Fibroblast of mammary gland (primary cell): ENCODE data around the gene SH2D3A.

Experiments used
- DNase-seq: peaks from one replicate; pipeline ENCODE4 v3.0.0-alpha.2; 2010; ENCODE audit warnings: low read depth
- H3K4me3 ChIP-seq: 2 replicates; pipeline ENCODE4 v1.5.1; 2011; ENCODE audit warnings: low read depth, mild to moderate bottlenecking, low read length, moderate library complexity; ENCODE audit not compliant: control insufficient read depth
- TF ChIP-seq, protein P1 (sequence below): conservative IDR thresholded peaks from 2 replicates; pipeline ENCODE4 v1.5.1; 2011; ENCODE audit warnings: low read depth, low read length, inconsistent platforms; ENCODE audit not compliant: control insufficient read depth, insufficient read depth

Gene SH2D3A

GRCh38 chr19:6723108-6723618, 44.1 kb downstream of the SH2D3A start:
- TF ChIP-seq, protein P1, sequence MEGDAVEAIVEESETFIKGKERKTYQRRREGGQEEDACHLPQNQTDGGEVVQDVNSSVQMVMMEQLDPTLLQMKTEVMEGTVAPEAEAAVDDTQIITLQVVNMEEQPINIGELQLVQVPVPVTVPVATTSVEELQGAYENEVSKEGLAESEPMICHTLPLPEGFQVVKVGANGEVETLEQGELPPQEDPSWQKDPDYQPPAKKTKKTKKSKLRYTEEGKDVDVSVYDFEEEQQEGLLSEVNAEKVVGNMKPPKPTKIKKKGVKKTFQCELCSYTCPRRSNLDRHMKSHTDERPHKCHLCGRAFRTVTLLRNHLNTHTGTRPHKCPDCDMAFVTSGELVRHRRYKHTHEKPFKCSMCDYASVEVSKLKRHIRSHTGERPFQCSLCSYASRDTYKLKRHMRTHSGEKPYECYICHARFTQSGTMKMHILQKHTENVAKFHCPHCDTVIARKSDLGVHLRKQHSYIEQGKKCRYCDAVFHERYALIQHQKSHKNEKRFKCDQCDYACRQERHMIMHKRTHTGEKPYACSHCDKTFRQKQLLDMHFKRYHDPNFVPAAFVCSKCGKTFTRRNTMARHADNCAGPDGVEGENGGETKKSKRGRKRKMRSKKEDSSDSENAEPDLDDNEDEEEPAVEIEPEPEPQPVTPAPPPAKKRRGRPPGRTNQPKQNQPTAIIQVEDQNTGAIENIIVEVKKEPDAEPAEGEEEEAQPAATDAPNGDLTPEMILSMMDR: no peak
- DNase-seq: peak; percentile 48
- no peak overlapping the region for H3K4me3 ChIP-seq

- TF ChIP-seq, protein P1: no peak
- no peak for DNase-seq
- H3K4me3 ChIP-seq: no peak overlapping the region
These were observed 45.5 kb downstream of the SH2D3A start for GRCh38 chr19:6721773-6722172.

- no peak overlapping the region for H3K4me3 ChIP-seq
- TF ChIP-seq, protein P1: no peak
- no peak for DNase-seq
These were observed 46.1 kb downstream of the SH2D3A start for GRCh38 chr19:6721138-6721474.

DNA sequence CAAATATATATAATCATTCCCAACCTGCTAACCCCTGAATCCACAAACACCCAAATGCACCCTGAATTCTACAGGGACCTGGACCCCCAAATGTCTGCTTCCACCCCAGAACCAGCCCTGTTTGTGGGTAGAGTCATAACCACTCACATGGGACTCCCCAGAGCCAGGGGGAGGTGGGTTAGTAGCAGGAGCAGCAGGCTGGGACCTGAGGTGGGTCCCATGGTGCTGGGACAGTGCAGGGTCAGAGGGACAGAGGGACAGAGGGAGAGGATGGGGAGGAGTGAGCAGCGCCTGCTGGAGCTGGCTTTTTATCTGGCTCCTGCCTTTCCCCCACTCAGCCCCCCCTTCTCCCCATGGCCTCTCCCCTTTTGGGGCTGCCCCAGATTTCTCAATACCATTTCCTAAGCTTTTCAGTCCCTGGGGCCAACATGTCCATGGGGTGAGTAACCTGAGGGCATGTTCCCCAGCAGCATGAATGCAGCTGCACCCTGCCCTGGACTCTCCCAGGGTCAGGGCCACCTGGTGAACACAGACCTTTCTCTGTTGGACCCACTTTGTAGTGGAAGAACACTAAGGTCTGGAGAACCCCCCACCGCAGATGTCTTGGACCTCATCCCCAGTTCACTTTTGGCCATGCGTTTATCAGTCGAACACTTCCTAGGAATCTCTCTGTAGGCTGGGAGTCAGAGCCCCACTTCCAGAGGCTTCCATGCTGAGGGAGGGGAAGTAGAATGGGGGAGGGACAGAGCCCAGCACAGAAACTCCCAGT, 46.7 kb downstream of the SH2D3A start, which contains the start of gene C3:
Gene C3, minus strand, starts transcription at position 282 of the 769 bp plus-strand sequence. Its CDS starts 61 bp downstream, at position 221.
- TF ChIP-seq, protein P1: no peak
- peak; percentile 81 for DNase-seq
- no peak within 1 kb of the TSS for H3K4me3 ChIP-seq

DNA sequence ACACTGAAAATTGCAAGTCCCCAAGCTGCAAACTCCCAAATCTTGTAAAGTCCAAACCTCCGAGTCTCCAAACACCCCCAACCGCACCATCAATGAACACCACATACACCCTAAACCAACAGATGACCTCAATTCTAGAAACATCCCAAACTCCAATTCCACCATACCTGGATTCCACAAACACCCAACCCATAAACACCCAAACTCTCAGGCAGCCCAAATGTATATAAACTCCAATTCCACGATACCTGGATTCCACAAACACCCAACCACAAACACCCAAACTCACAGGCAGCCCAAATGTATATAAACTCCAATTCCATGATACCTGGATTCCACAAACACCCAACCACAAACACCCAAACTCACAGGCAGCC, 47.3 kb downstream of the SH2D3A start:
- TF ChIP-seq, protein P1: no peak
- DNase-seq: no peak
- no peak overlapping the region for H3K4me3 ChIP-seq

DNA sequence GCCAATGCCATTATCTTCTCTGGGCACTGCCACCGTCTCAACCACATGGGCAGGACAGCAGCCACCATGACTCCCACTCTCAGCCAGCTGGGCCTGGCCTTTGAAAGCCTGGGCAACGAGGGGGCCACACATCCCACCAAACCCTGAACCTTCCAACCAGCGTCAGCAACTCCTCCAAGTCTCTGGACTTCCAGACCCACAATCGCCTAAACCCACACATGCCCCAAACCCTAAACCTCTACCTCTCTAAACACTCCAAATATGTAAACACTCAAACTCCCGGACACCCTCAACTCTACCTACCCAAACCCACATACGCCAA, 47.7 kb downstream of the SH2D3A start:
- no peak overlapping the region for H3K4me3 ChIP-seq
- no peak for DNase-seq
- TF ChIP-seq, protein P1: no peak
